Endothelial cell of umbilical vein (primary cell): Measurements from ENCODE around the gene CEP68. TPM values are rescaled to one million over a fixed set of nuclear protein-coding genes. Genes with fewer than 3 reads are reported as not detected.

ENCODE experiments used
- BruUV-seq: library from RNA; stranded (reverse); fragments of 400-500 nt; replicated peaks from 2 replicates; lab custom pipeline; 2021; lab: Mats Ljungman, UMichigan
- CTCF ChIA-PET: fragments of 300-600, 350-600 bp; sonication (Branson Sonifier 250); formaldehyde crosslinking; loops from one replicate; lab custom pipeline; 2021; ENCODE audit warnings: antibody characterized with exemption, inconsistent platforms; lab: Charles Lee
- POLR2A ChIA-PET: fragments of 300-600, 350-600 bp; sonication (Branson Sonifier 250); formaldehyde crosslinking; loops from one replicate; lab custom pipeline; 2021; ENCODE audit warnings: antibody characterized with exemption, inconsistent platforms; lab: Charles Lee
- DNase-seq: peaks from one replicate; pipeline ENCODE4 v3.0.0-alpha.2; 2011; ENCODE audit warnings: low read depth, low spot score
- FAIRE-seq: peaks from 2 replicates; lab custom pipeline; 2011; peaks lifted over from hg19 to GRCh38; lab: Jason Lieb, UNC
- H2AFZ ChIP-seq: 2 replicates; pipeline ENCODE4 v1.6.0; 2012; ENCODE audit warnings: low read depth, low read length, control low read depth, inconsistent platforms
- H3K27ac ChIP-seq: 2 replicates; pipeline ENCODE4 v1.5.1; 2011; ENCODE audit warnings: low read depth, mild to moderate bottlenecking, control low read depth, low read length, moderate library complexity; ENCODE audit not compliant: insufficient read depth
- H3K27me3 ChIP-seq, 2 experiments: 2 replicates each; pipeline versions ENCODE4 v1.6.0 to v1.6.1; 2011; ENCODE audit warnings: low read length in 2 of 2, mixed read lengths in 1 of 2; ENCODE audit not compliant: control insufficient read depth in 2 of 2, insufficient read depth in 2 of 2
- H3K36me3 ChIP-seq, 2 experiments: 2 replicates in 1 of 2; 3 replicates in 1 of 2; pipeline ENCODE4 v1.5.1; 2011; ENCODE audit warnings: low read length in 2 of 2, mild to moderate bottlenecking in 1 of 2, moderate library complexity in 1 of 2; ENCODE audit not compliant: control insufficient read depth in 2 of 2, insufficient read depth in 2 of 2; ENCODE audit errors: extremely low read depth in 1 of 2
- H3K4me1 ChIP-seq: 3 replicates; pipeline ENCODE4 v1.5.1; 2011; ENCODE audit warnings: mild to moderate bottlenecking, low read length; ENCODE audit not compliant: control insufficient read depth, insufficient read depth; ENCODE audit errors: extremely low read depth
- H3K4me2 ChIP-seq: 2 replicates; pipeline ENCODE4 v1.6.1; 2011; ENCODE audit warnings: low read length, control low read depth, mixed read lengths; ENCODE audit not compliant: insufficient read depth
- H3K4me3 ChIP-seq, 3 experiments: fragments of 200-600 bp in 1 of 3; sonication (generic), shearing (Covaris generic) in 1 of 3; replicated peaks in 1 of 3; 2 replicates each; pipeline ENCODE4 v1.5.1; 2011 to 2016; ENCODE audit warnings: control low read depth in 3 of 3, low read length in 3 of 3, mild to moderate bottlenecking in 2 of 3, inconsistent platforms in 1 of 3, low read depth in 1 of 3, moderate library complexity in 1 of 3; ENCODE audit not compliant: insufficient read depth in 1 of 3
- H3K79me2 ChIP-seq: 2 replicates; pipeline ENCODE4 v1.6.0; 2012; ENCODE audit warnings: low read length, inconsistent platforms; ENCODE audit not compliant: control insufficient read depth, insufficient read depth
- H3K9ac ChIP-seq: replicated peaks from 2 replicates; pipeline ENCODE3; 2011; ENCODE audit warnings: low read length, control low read depth; ENCODE audit not compliant: insufficient read depth; ENCODE audit errors: extremely low read depth
- H3K9me1 ChIP-seq: replicated peaks from 3 replicates; pipeline ENCODE4 v1.6.0; 2011; ENCODE audit warnings: mild to moderate bottlenecking, low read length; ENCODE audit not compliant: control insufficient read depth, insufficient read depth; ENCODE audit errors: extremely low read depth
- H3K9me3 ChIP-seq: replicated peaks from 2 replicates; pipeline ENCODE4 v1.5.1; 2012; ENCODE audit warnings: low read length, inconsistent platforms; ENCODE audit not compliant: control insufficient read depth, insufficient read depth
- H4K20me1 ChIP-seq: replicated peaks from 2 replicates; pipeline ENCODE3; 2011; ENCODE audit warnings: mild to moderate bottlenecking, low read length; ENCODE audit not compliant: control insufficient read depth, insufficient read depth; ENCODE audit errors: extremely low read depth
- EZH2 ChIP-seq: IDR thresholded peaks from 2 replicates; pipeline ENCODE4 v1.6.1; 2012; ENCODE audit warnings: borderline replicate concordance, low read depth, mild to moderate bottlenecking, moderate library complexity, low read length, inconsistent platforms; ENCODE audit not compliant: severe bottlenecking
- FOS ChIP-seq: IDR thresholded peaks from 2 replicates; pipeline ENCODE4 v1.6.1; 2011; ENCODE audit warnings: mild to moderate bottlenecking, low read length, moderate library complexity, borderline replicate concordance; ENCODE audit not compliant: insufficient read depth
- GATA2 ChIP-seq: IDR thresholded peaks from 2 replicates; pipeline ENCODE4 v1.7.0; 2011; ENCODE audit warnings: low read depth, mild to moderate bottlenecking, moderate library complexity, mixed read lengths, low read length; ENCODE audit not compliant: insufficient read length, insufficient read depth
- JUN ChIP-seq: IDR thresholded peaks from 2 replicates; pipeline ENCODE4 v1.6.1; 2011; ENCODE audit warnings: borderline replicate concordance, low read depth; ENCODE audit not compliant: insufficient read length, insufficient read depth
- MAX ChIP-seq: IDR thresholded peaks from 2 replicates; pipeline ENCODE4 v1.6.1; 2011; ENCODE audit not compliant: insufficient read depth, insufficient read length
- MYC ChIP-seq: IDR thresholded peaks from one replicate; pipeline ENCODE4 v1.6.1; 2011; ENCODE audit warnings: mild to moderate bottlenecking, low read depth, low read length
- POLR2A ChIP-seq: IDR thresholded peaks from 2 replicates; pipeline ENCODE4 v1.6.1; 2012; ENCODE audit warnings: low read depth, mild to moderate bottlenecking, control low read depth, low read length
- POLR2AphosphoS5 ChIP-seq: IDR thresholded peaks from 2 replicates; pipeline ENCODE4 v1.6.1; 2012; ENCODE audit warnings: low read depth, mild to moderate bottlenecking, control low read depth, low read length, moderate library complexity; ENCODE audit not compliant: insufficient read depth
- dilution Hi-C: fragments of 300-500 bp; cut with MboI; formaldehyde crosslinking; loops from one replicate; pipeline ENCODE4 v1.15.0; 2019; ENCODE audit warnings: low sequenced_read_pairs; ENCODE audit not compliant: extremely low pct_ligation_motif_present
- intact Hi-C: fragments of 100-400 bp; cut with micrococcal nuclease; formaldehyde crosslinking; loops from one replicate; pipeline ENCODE4 v1.10.0; 2022
- polyA plus RNA-seq, 4 experiments: library from polyadenylated mRNA; depleted of rRNA in 3 of 4; stranded (reverse) in 3 of 4; unstranded in 1 of 4; fragments of >200 nt; gene quantifications; 2 replicates each; pipeline versions ENCODE4 v1.2.1 to v1.2.3, GENCODE V29; 2011 to 2012; ENCODE audit warnings: missing spikeins in 1 of 4
- total RNA-seq: library from RNA; stranded (reverse); gene quantifications from 2 replicates; pipeline ENCODE4 v1.2.3, GENCODE V29; 2021
- TF ChIP-seq, protein P1 (sequence below), 2 donors: IDR thresholded peaks; 1 replicate in 1 of 2; 2 replicates in 1 of 2; pipeline ENCODE4 v1.5.1; 2011; ENCODE audit warnings: low read length in 2 of 2, mild to moderate bottlenecking in 2 of 2, moderate library complexity in 2 of 2, control low read depth in 1 of 2, inconsistent platforms in 1 of 2, low read depth in 1 of 2; ENCODE audit not compliant: insufficient read depth in 1 of 2; ENCODE audit errors: extremely low read depth in 1 of 2

Gene CEP68
- total and polyA plus RNA-seq, 2 donors (not counting 3 experiments of a cell fraction or from before 2014, with no cell fraction given): 21.4 to 22.0 TPM

- CTCF ChIA-PET: interaction anchor here (0.9 to 2.7 kb wide), 10 partner anchors 10 to 519 kb away, joined by 3 to 12 read pairs (median 7); partner anchors contain the start of gene SLC1A4
- no peak overlapping the region for H3K4me3 ChIP-seq
- dilution Hi-C loops (no loop called here), intact Hi-C loops (loop anchor here (5.0 kb wide), 1 partner anchor 172 kb away; the partner anchor contains the start of gene ACTR2)
- H2AFZ ChIP-seq: no peak overlapping the region
- H3K9ac ChIP-seq: no peak overlapping the region
- H3K27me3 ChIP-seq: no peaks in the 10 kb centered on the region
- no peaks in the 10 kb centered on the region for H4K20me1 ChIP-seq
- TF ChIP-seq MAX (no peak), GATA2 (no peak), FOS (no peak), POLR2A (no peak), JUN (no peak), MYC (no peak), POLR2AphosphoS5 (no peak), EZH2 (no peak)
- TF ChIP-seq, protein P1, sequence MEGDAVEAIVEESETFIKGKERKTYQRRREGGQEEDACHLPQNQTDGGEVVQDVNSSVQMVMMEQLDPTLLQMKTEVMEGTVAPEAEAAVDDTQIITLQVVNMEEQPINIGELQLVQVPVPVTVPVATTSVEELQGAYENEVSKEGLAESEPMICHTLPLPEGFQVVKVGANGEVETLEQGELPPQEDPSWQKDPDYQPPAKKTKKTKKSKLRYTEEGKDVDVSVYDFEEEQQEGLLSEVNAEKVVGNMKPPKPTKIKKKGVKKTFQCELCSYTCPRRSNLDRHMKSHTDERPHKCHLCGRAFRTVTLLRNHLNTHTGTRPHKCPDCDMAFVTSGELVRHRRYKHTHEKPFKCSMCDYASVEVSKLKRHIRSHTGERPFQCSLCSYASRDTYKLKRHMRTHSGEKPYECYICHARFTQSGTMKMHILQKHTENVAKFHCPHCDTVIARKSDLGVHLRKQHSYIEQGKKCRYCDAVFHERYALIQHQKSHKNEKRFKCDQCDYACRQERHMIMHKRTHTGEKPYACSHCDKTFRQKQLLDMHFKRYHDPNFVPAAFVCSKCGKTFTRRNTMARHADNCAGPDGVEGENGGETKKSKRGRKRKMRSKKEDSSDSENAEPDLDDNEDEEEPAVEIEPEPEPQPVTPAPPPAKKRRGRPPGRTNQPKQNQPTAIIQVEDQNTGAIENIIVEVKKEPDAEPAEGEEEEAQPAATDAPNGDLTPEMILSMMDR (IDR thresholded peaks at IDR 0.05; ENCODE audit: extremely low read depth in 1 of 2, insufficient read depth in 1 of 2, low read depth in 1 of 2, low read length in 2 of 2): no peak
- BruUV-seq: no TSS peak
- POLR2A ChIA-PET: interaction anchor here (1.0 to 1.5 kb wide), 2 partner anchors 12 to 21 kb away, joined by 3 to 9 read pairs; no protein-coding TSS in a partner anchor
- H3K4me1 ChIP-seq: peaks cover 31% of the 10 kb centered on the region
- no peak for FAIRE-seq
- no peak overlapping the region for H3K27ac ChIP-seq
- H3K79me2 ChIP-seq: peaks cover 19% of the 10 kb centered on the region
- DNase-seq: no peak
- H3K9me3 ChIP-seq: no peaks in the 10 kb centered on the region
- no peak overlapping the region for H3K4me2 ChIP-seq
- H3K36me3 ChIP-seq: no peaks in the 10 kb centered on the region
- peaks cover 2% of the 10 kb centered on the region for H3K9me1 ChIP-seq
These were observed 1.3 kb upstream of the CEP68 start for GRCh38 chr2:65054749-65055421.
